HCT116 (cell line): ENCODE data around the gene SCD5. TPM values are rescaled to one million over a fixed set of nuclear protein-coding genes. Genes with fewer than 3 reads are reported as not detected.

Source experiments
- ATAC-seq: fragments of 200-7000 bp; cut with Tn5 transposase; 2 replicates; pipeline ENCODE4 v1.9.1; 2020; ENCODE audit warnings: mild to moderate bottlenecking, moderate library complexity
- BruUV-seq: library from RNA; stranded (reverse); fragments of 400-500 nt; replicated peaks from 2 replicates; lab custom pipeline; 2021; lab: Mats Ljungman, UMichigan
- CTCF ChIA-PET: fragments of 300-600 bp; sonication (Branson Sonifier 250); formaldehyde crosslinking; loops from one replicate; lab custom pipeline; 2021; ENCODE audit warnings: antibody characterized with exemption; lab: Charles Lee
- POLR2A ChIA-PET: fragments of 300-600, 350-600 bp; sonication (Branson Sonifier 250); formaldehyde crosslinking; loops from one replicate; lab custom pipeline; 2021; ENCODE audit warnings: antibody characterized with exemption; lab: Charles Lee
- RAD21 ChIA-PET, 2 experiments: fragments of 300-600 bp; sonication (Branson Sonifier 250); formaldehyde crosslinking; loops; one replicate each; lab custom pipeline; 2023; ENCODE audit warnings: low total read pairs in 2 of 2; ENCODE audit not compliant: uncharacterized antibody in 2 of 2, unreplicated experiment in 2 of 2, low non-redundant PET in 1 of 2; lab: Charles Lee
- DNase-seq: peaks from one replicate; pipeline ENCODE4 v3.0.0-alpha.2; 2010; ENCODE audit warnings: low read depth, low spot score
- H2AFZ ChIP-seq: fragments of 200-600 bp; shearing (Covaris generic), sonication (generic); 2 replicates; pipeline ENCODE4 v1.6.1; 2017; ENCODE audit warnings: low read depth, mixed run types, mixed read lengths, antibody characterized with exemption, low read length; ENCODE audit not compliant: poor library complexity, severe bottlenecking
- H3K27ac ChIP-seq: 2 replicates; pipeline ENCODE4 v1.5.1; 2012; ENCODE audit warnings: low read depth, low read length
- H3K27me3 ChIP-seq: fragments of 200-600 bp; sonication (generic); 2 replicates; pipeline ENCODE4 v1.6.1; 2016; ENCODE audit warnings: mixed run types, low read length, mixed read lengths; ENCODE audit not compliant: insufficient read depth
- H3K36me3 ChIP-seq, 2 experiments: fragments of 200-500 bp in 1 of 2; fragments of 200-600 bp in 1 of 2; sonication (Bioruptor generic) in 1 of 2; sonication (generic) in 1 of 2; 2 replicates each; pipeline versions ENCODE4 v1.5.1 to v1.6.1; 2014 to 2016; ENCODE audit warnings: low read length in 2 of 2, inconsistent platforms in 1 of 2, mixed read lengths in 1 of 2, mixed run types in 1 of 2; ENCODE audit not compliant: insufficient read depth in 2 of 2, control insufficient read depth in 1 of 2
- H3K4me1 ChIP-seq, 2 experiments: fragments of 200-600 bp in 1 of 2; sonication (generic) in 1 of 2; 2 replicates each; pipeline versions ENCODE4 v1.5.1 to v1.6.1; 2012 to 2017; ENCODE audit warnings: low read length in 2 of 2, inconsistent platforms in 1 of 2, mild to moderate bottlenecking in 1 of 2, mixed read lengths in 1 of 2, mixed run types in 1 of 2, moderate library complexity in 1 of 2; ENCODE audit not compliant: insufficient read depth in 2 of 2, control insufficient read depth in 1 of 2
- H3K4me2 ChIP-seq: fragments of 200-600 bp; sonication (generic); 2 replicates; pipeline ENCODE4 v1.6.1; 2017; ENCODE audit warnings: mixed run types, low read length, mixed read lengths
- H3K4me3 ChIP-seq, 2 experiments: fragments of 200-600 bp in 1 of 2; sonication (generic) in 1 of 2; replicated peaks in 1 of 2; 2 replicates each; pipeline ENCODE4 v1.5.1; 2011 to 2016; ENCODE audit warnings: low read length in 2 of 2, control low read depth in 1 of 2, low read depth in 1 of 2, mild to moderate bottlenecking in 1 of 2, mixed read lengths in 1 of 2, mixed run types in 1 of 2
- H3K79me2 ChIP-seq: fragments of 200-600 bp; sonication (generic); 2 replicates; pipeline ENCODE4 v1.6.1; 2017; ENCODE audit warnings: mild to moderate bottlenecking, mixed run types, low read length, moderate library complexity, mixed read lengths; ENCODE audit not compliant: insufficient read depth
- H3K9ac ChIP-seq: fragments of 200-600 bp; sonication (generic); 2 replicates; pipeline ENCODE4 v1.6.1; 2016; ENCODE audit warnings: low read length, mixed read lengths
- H3K9me2 ChIP-seq: fragments of 200-600 bp; sonication (generic), shearing (Covaris generic); 2 replicates; pipeline ENCODE4 v1.6.1; 2017; ENCODE audit warnings: mixed run types, mild to moderate bottlenecking, moderate library complexity; ENCODE audit not compliant: insufficient read depth
- H3K9me3 ChIP-seq, 2 experiments: fragments of 200-500 bp in 1 of 2; fragments of 200-600 bp in 1 of 2; sonication (Bioruptor generic) in 1 of 2; sonication (generic) in 1 of 2; 2 replicates each; pipeline ENCODE4 v1.6.1; 2014 to 2017; ENCODE audit warnings: low read length in 2 of 2, mixed read lengths in 2 of 2, inconsistent platforms in 1 of 2, low read depth in 1 of 2, mild to moderate bottlenecking in 1 of 2, mixed run types in 1 of 2, moderate library complexity in 1 of 2; ENCODE audit not compliant: control insufficient read depth in 1 of 2, insufficient read depth in 1 of 2
- H4K20me1 ChIP-seq: fragments of 200-600 bp; sonication (generic), shearing (Covaris generic); 2 replicates; pipeline ENCODE4 v1.6.1; 2017; ENCODE audit warnings: mixed run types, mild to moderate bottlenecking, moderate library complexity; ENCODE audit not compliant: insufficient read depth
- CBX3 ChIP-seq: IDR thresholded peaks from 2 replicates; pipeline ENCODE4 v1.6.1; 2012; ENCODE audit warnings: low read depth
- CTCF ChIP-seq, 3 experiments: fragments of 200-600 bp in 1 of 3; sonication (generic) in 1 of 3; IDR thresholded peaks in 2 of 3; conservative IDR thresholded peaks in 1 of 3; 2 replicates each; pipeline ENCODE4 v1.5.1; 2012 to 2017; ENCODE audit warnings: low read depth in 2 of 3, low read length in 2 of 3, antibody characterized with exemption in 1 of 3, borderline replicate concordance in 1 of 3, control low read depth in 1 of 3, mild to moderate bottlenecking in 1 of 3, mixed read lengths in 1 of 3, mixed run types in 1 of 3, moderate library complexity in 1 of 3; ENCODE audit not compliant: insufficient read depth in 1 of 3
- EZH2 ChIP-seq: fragments of 200-600 bp; sonication (generic); IDR thresholded peaks from 2 replicates; pipeline ENCODE4 v1.6.1; 2017; ENCODE audit warnings: antibody characterized with exemption, mixed run types
- EZH2phosphoT487 ChIP-seq: fragments of 200-600 bp; IDR thresholded peaks from 2 replicates; pipeline ENCODE4 v1.6.1; 2018; ENCODE audit warnings: antibody characterized with exemption, borderline replicate concordance
- JUND ChIP-seq: IDR thresholded peaks from 2 replicates; pipeline ENCODE4 v1.6.1; 2012
- MAX ChIP-seq: IDR thresholded peaks from 2 replicates; pipeline ENCODE4 v1.6.1; 2012
- POLR2A ChIP-seq: IDR thresholded peaks from 2 replicates; pipeline ENCODE4 v1.7.0; 2011; ENCODE audit warnings: borderline replicate concordance; ENCODE audit not compliant: insufficient read depth, insufficient read length; ENCODE audit errors: extremely low read depth
- POLR2AphosphoS5 ChIP-seq: IDR thresholded peaks from 2 replicates; pipeline ENCODE4 v1.6.1; 2011; ENCODE audit warnings: mild to moderate bottlenecking, low read depth, low read length, moderate library complexity
- SP1 ChIP-seq: IDR thresholded peaks from 2 replicates; pipeline ENCODE4 v1.6.1; 2012; ENCODE audit warnings: low read depth
- SRF ChIP-seq: IDR thresholded peaks from 2 replicates; pipeline ENCODE4 v1.6.1; 2012; ENCODE audit warnings: low read depth
- TCF7L2 ChIP-seq: IDR thresholded peaks from 2 replicates; pipeline ENCODE4 v1.7.0; 2011; ENCODE audit warnings: borderline replicate concordance, inconsistent platforms; ENCODE audit not compliant: insufficient read depth, insufficient read length; ENCODE audit errors: extremely low read depth
- ZFX ChIP-seq: fragments of 450-650 bp; IDR thresholded peaks from 2 replicates; pipeline ENCODE4 v1.6.1; 2017
- ZNF274 ChIP-seq: fragments of 200-500 bp; sonication (Bioruptor generic); IDR thresholded peaks from 2 replicates; pipeline ENCODE4 v1.6.1; 2014; ENCODE audit warnings: mild to moderate bottlenecking, low read depth, low read length, inconsistent platforms
- intact Hi-C: fragments of 100-400 bp; cut with micrococcal nuclease; formaldehyde crosslinking; loops from 2 replicates; pipeline ENCODE4 v1.10.0; 2022
- total RNA-seq: library from RNA; stranded (reverse); gene quantifications from one replicate; pipeline ENCODE4 v1.2.1, GENCODE V29; 2021; ENCODE audit not compliant: unreplicated experiment

The SCD5 gene
- total RNA-seq, 1 experiment from 2014 or later: 21.7 TPM

GRCh38 chr4:82614838-82615449, 183.7 kb downstream of the SCD5 start:
- H3K9ac ChIP-seq: no peak overlapping the region
- H3K79me2 ChIP-seq: no peaks in the 10 kb centered on the region
- BruUV-seq: no TSS peak
- DNase-seq: no peak
- RAD21 ChIA-PET: no interaction called here
- no peaks in the 10 kb centered on the region for H3K9me2 ChIP-seq
- H3K27ac ChIP-seq: no peak overlapping the region
- H4K20me1 ChIP-seq: no peaks in the 10 kb centered on the region
- intact Hi-C loops: no loop called here
- H3K27me3 ChIP-seq: 0 out of 2 replicates have a peak, but pooled peaks cover 5% of the 10 kb centered on the region
- H3K9me3 ChIP-seq: no peaks in the 10 kb centered on the region
- no peak for ATAC-seq
- no peaks in the 10 kb centered on the region for H3K4me1 ChIP-seq
- no peak overlapping the region for H3K4me2 ChIP-seq
- no peak overlapping the region for H3K4me3 ChIP-seq
- CTCF ChIA-PET: no interaction called here
- TF ChIP-seq POLR2AphosphoS5 (no peak), JUND (no peak), SRF (no peak), ZFX (no peak), SP1 (no peak), MAX (no peak), TCF7L2 (no peak), ZNF274 (no peak), POLR2A (no peak), CTCF (IDR thresholded peaks at IDR 0.05 in 2 of 3, conservative IDR thresholded peaks at IDR 0.05 in 1 of 3; ENCODE audit: borderline replicate concordance in 1 of 3, insufficient read depth in 1 of 3, low read depth in 2 of 3, low read length in 2 of 3) (no peak), EZH2phosphoT487 (no peak), CBX3 (no peak), EZH2 (no peak)
- POLR2A ChIA-PET: no interaction called here
- H2AFZ ChIP-seq: no peak overlapping the region
- H3K36me3 ChIP-seq: no peaks in the 10 kb centered on the region
